H1 (cell line): ENCODE results near the gene COPS9. TPM values are rescaled to one million over a fixed set of nuclear protein-coding genes. Genes with fewer than 3 reads are reported as not detected.

Experiments used
- CTCF ChIA-PET: fragments of 300-600 bp; sonication (Branson Sonifier 250); formaldehyde crosslinking; loops from one replicate; lab custom pipeline; 2021; ENCODE audit not compliant: partially characterized antibody; lab: Charles Lee
- POLR2A ChIA-PET: fragments of 300-600 bp; sonication (Branson Sonifier 250); formaldehyde crosslinking; loops from one replicate; lab custom pipeline; 2021; ENCODE audit warnings: inconsistent platforms; ENCODE audit not compliant: partially characterized antibody; lab: Charles Lee
- DNase-seq, 2 experiments: peaks; one replicate each; pipeline versions ENCODE4 v3.0.0 to v3.0.0-alpha.2; 2010 to 2022; ENCODE audit warnings: low spot score in 2 of 2, low read depth in 1 of 2, mixed read lengths in 1 of 2
- FAIRE-seq: peaks from 2 replicates; lab custom pipeline; 2011; peaks lifted over from hg19 to GRCh38; lab: Jason Lieb, UNC
- H2AFZ ChIP-seq: 2 replicates; pipeline ENCODE4 v1.8.1; 2012; ENCODE audit warnings: low read length, inconsistent platforms
- H2AK5ac ChIP-seq: 2 replicates; pipeline ENCODE4 v1.6.1; 2013; ENCODE audit warnings: low read depth, low read length
- H2BK120ac ChIP-seq: replicated peaks from 2 replicates; pipeline ENCODE3; 2013; ENCODE audit warnings: low read depth, low read length, inconsistent platforms
- H2BK12ac ChIP-seq: 2 replicates; pipeline ENCODE4 v1.6.1; 2013; ENCODE audit warnings: low read depth, low read length
- H2BK15ac ChIP-seq: 2 replicates; pipeline ENCODE4 v1.6.1; 2013; ENCODE audit warnings: low read length
- H2BK20ac ChIP-seq: 2 replicates; pipeline ENCODE4 v1.6.1; 2013; ENCODE audit warnings: low read length
- H2BK5ac ChIP-seq: 2 replicates; pipeline ENCODE4 v1.6.1; 2013; ENCODE audit warnings: low read depth, low read length
- H3K14ac ChIP-seq: 2 replicates; pipeline ENCODE4 v1.6.1; 2013; ENCODE audit warnings: inconsistent platforms; ENCODE audit not compliant: insufficient read length
- H3K18ac ChIP-seq: 2 replicates; pipeline ENCODE4 v1.6.1; 2013; ENCODE audit warnings: low read length; ENCODE audit errors: extremely low read depth
- H3K23ac ChIP-seq: 2 replicates; pipeline ENCODE4 v1.6.1; 2013; ENCODE audit warnings: inconsistent platforms; ENCODE audit not compliant: insufficient read length
- H3K23me2 ChIP-seq: 2 replicates; pipeline ENCODE4 v1.6.1; 2013; ENCODE audit warnings: low read depth, low read length
- H3K27ac ChIP-seq: 2 replicates; pipeline ENCODE4 v1.6.1; 2011; ENCODE audit warnings: low read depth, low read length, inconsistent platforms
- H3K27me3 ChIP-seq, 4 experiments: replicated peaks in 1 of 4; 1 replicate in 1 of 4; 2 replicates in 3 of 4; pipeline versions ENCODE4 v1.6.1 to v1.8.1; 2011 to 2013; ENCODE audit warnings: low read length in 3 of 4, mild to moderate bottlenecking in 3 of 4, inconsistent platforms in 2 of 4, mixed read lengths in 2 of 4, moderate library complexity in 1 of 4; ENCODE audit not compliant: control insufficient read depth in 3 of 4, insufficient read depth in 3 of 4; ENCODE audit errors: extremely low read depth in 1 of 4
- H3K36me3 ChIP-seq, 4 experiments: 2 replicates each; pipeline versions ENCODE4 v1.6.1 to v1.8.1; 2011 to 2013; ENCODE audit warnings: mild to moderate bottlenecking in 4 of 4, low read length in 3 of 4, moderate library complexity in 2 of 4, control low read depth in 1 of 4, inconsistent platforms in 1 of 4; ENCODE audit not compliant: insufficient read depth in 4 of 4, control insufficient read depth in 2 of 4
- H3K4ac ChIP-seq: replicated peaks from 2 replicates; pipeline ENCODE3; 2013; ENCODE audit warnings: low read length, low read depth, mixed read lengths, inconsistent platforms; ENCODE audit not compliant: insufficient read length
- H3K4me1 ChIP-seq, 4 experiments: replicated peaks in 1 of 4; 1 replicate in 1 of 4; 2 replicates in 3 of 4; pipeline versions ENCODE4 v1.6.1 to v1.8.1; 2011 to 2013; ENCODE audit warnings: low read length in 3 of 4, inconsistent platforms in 2 of 4, mixed read lengths in 1 of 4; ENCODE audit not compliant: insufficient read depth in 4 of 4, control insufficient read depth in 3 of 4
- H3K4me2 ChIP-seq, 2 experiments: 2 replicates each; pipeline versions ENCODE4 v1.6.1 to v1.8.1; 2011 to 2013; ENCODE audit warnings: low read depth in 2 of 2, low read length in 2 of 2, control low read depth in 1 of 2, inconsistent platforms in 1 of 2, mild to moderate bottlenecking in 1 of 2; ENCODE audit not compliant: insufficient read depth in 1 of 2
- H3K4me3 ChIP-seq, 4 experiments: fragments of 200-600, 300-600 bp in 1 of 4; sonication (generic), shearing (Covaris generic), sonication (Bioruptor Twin) in 1 of 4; 2 replicates each; pipeline versions ENCODE4 v1.5.1 to v1.8.1; 2011 to 2016; ENCODE audit warnings: low read length in 4 of 4, low read depth in 3 of 4, control low read depth in 2 of 4, inconsistent platforms in 2 of 4, mild to moderate bottlenecking in 2 of 4, mixed read lengths in 1 of 4, moderate library complexity in 1 of 4; ENCODE audit not compliant: insufficient read depth in 2 of 4; ENCODE audit errors: extremely low read depth in 1 of 4
- H3K56ac ChIP-seq: replicated peaks from 2 replicates; pipeline ENCODE3; 2013; ENCODE audit warnings: low read depth, mild to moderate bottlenecking, mixed read lengths, low read length, inconsistent platforms; ENCODE audit not compliant: insufficient read length
- H3K79me1 ChIP-seq: 2 replicates; pipeline ENCODE4 v1.6.1; 2013; ENCODE audit warnings: low read depth, low read length, control low read depth
- H3K79me2 ChIP-seq, 2 experiments: 2 replicates each; pipeline versions ENCODE4 v1.6.1 to v1.8.1; 2012 to 2013; ENCODE audit warnings: low read length in 2 of 2, mild to moderate bottlenecking in 2 of 2, inconsistent platforms in 1 of 2; ENCODE audit not compliant: insufficient read depth in 2 of 2, control insufficient read depth in 1 of 2
- H3K9ac ChIP-seq, 4 experiments: replicated peaks in 1 of 4; 1 replicate in 1 of 4; 2 replicates in 3 of 4; pipeline versions ENCODE4 v1.6.1 to v1.8.1; 2011 to 2013; ENCODE audit warnings: low read depth in 3 of 4, low read length in 3 of 4, control low read depth in 2 of 4, mild to moderate bottlenecking in 2 of 4, moderate library complexity in 2 of 4, inconsistent platforms in 1 of 4; ENCODE audit errors: extremely low read depth in 1 of 4
- H3K9me3 ChIP-seq, 2 experiments: 2 replicates each; pipeline versions ENCODE4 v1.6.1 to v1.8.1; 2012 to 2013; ENCODE audit warnings: mild to moderate bottlenecking in 2 of 2, moderate library complexity in 2 of 2, control low read depth in 1 of 2, inconsistent platforms in 1 of 2, low read depth in 1 of 2, low read length in 1 of 2, mixed read lengths in 1 of 2; ENCODE audit not compliant: insufficient read depth in 2 of 2
- H4K20me1 ChIP-seq, 2 experiments: replicated peaks in 1 of 2; 2 replicates each; pipeline versions ENCODE3 to v1.8.1; 2011 to 2013; ENCODE audit warnings: inconsistent platforms in 2 of 2, low read length in 2 of 2, mild to moderate bottlenecking in 1 of 2; ENCODE audit not compliant: insufficient read depth in 2 of 2, control insufficient read depth in 1 of 2
- H4K5ac ChIP-seq: 2 replicates; pipeline ENCODE4 v1.6.1; 2013; ENCODE audit warnings: low read length, low read depth, mixed read lengths, inconsistent platforms; ENCODE audit not compliant: insufficient read length
- H4K8ac ChIP-seq: 2 replicates; pipeline ENCODE4 v1.8.0; 2013; ENCODE audit warnings: mild to moderate bottlenecking, moderate library complexity, low read length, inconsistent platforms; ENCODE audit not compliant: insufficient read depth; ENCODE audit errors: extremely low read depth
- H4K91ac ChIP-seq: replicated peaks from 2 replicates; pipeline ENCODE3; 2013; ENCODE audit warnings: low read length, mixed read lengths, inconsistent platforms; ENCODE audit not compliant: insufficient read length
- BCL11A ChIP-seq, 2 experiments: IDR thresholded peaks; one replicate each; pipeline ENCODE4 v1.6.1; 2011; ENCODE audit warnings: low read depth in 2 of 2, low read length in 2 of 2, mild to moderate bottlenecking in 2 of 2
- GTF2F1 ChIP-seq: IDR thresholded peaks from 2 replicates; pipeline ENCODE4 v1.6.1; 2012; ENCODE audit warnings: low read depth, low read length, improper control_type of control experiment, borderline replicate concordance
- RFX5 ChIP-seq: IDR thresholded peaks from 2 replicates; pipeline ENCODE4 v1.6.1; 2011; ENCODE audit warnings: low read depth, low read length, improper control_type of control experiment, borderline replicate concordance
- TEAD4 ChIP-seq: IDR thresholded peaks from 2 replicates; pipeline ENCODE4 v1.6.1; 2012; ENCODE audit warnings: low read depth, low read length, inconsistent platforms, mixed read lengths
- ZNF274 ChIP-seq: IDR thresholded peaks from 2 replicates; pipeline ENCODE4 v1.7.0; 2012; ENCODE audit warnings: low read length, borderline replicate concordance; ENCODE audit errors: extremely low read depth
- WGBS, 2 experiments: shearing (Covaris generic) in 1 of 2; methylation state at CpG; one replicate each; pipeline versions ENCODE4 v1.1.6 to v1.1.7; 2013 to 2015; ENCODE audit warnings: low lambda C conversion rate in 2 of 2, mixed read lengths in 2 of 2, inconsistent platforms in 1 of 2, low coverage in 1 of 2, missing lambda C conversion rate in 1 of 2; ENCODE audit not compliant: insufficient replicate concordance in 2 of 2, insufficient coverage in 1 of 2, insufficient read length in 1 of 2; ENCODE audit errors: extremely low coverage in 1 of 2, missing lambda C conversion rate in 1 of 2; 5-methylcytosine and 5-hydroxymethylcytosine counted together
- polyA plus RNA-seq, 7 experiments: library from polyadenylated mRNA; depleted of rRNA in 3 of 7; stranded (reverse) in 5 of 7; unstranded in 2 of 7; fragments of >200 nt in 5 of 7; fragments of 200-250 nt in 2 of 7; gene quantifications; 1 replicate in 5 of 7; 2 replicates in 1 of 7; 4 replicates in 1 of 7; pipeline versions ENCODE4 v1.2.1 to v1.2.3, GENCODE V29; 2011 to 2013; ENCODE audit warnings: missing spikeins in 2 of 7, mixed read lengths in 2 of 7
- total RNA-seq: library from RNA; stranded (reverse); fragmentation: NEBNext Ultra II Directional; extraction: Animal tissue kit (Norgen Biotek cat#: 25700); gene quantifications from 2 replicates; pipeline ENCODE4 v1.2.1, GENCODE V29; 2021
- TF ChIP-seq, protein P1 (sequence below): IDR thresholded peaks from 2 replicates; pipeline ENCODE4 v1.6.1; 2011; ENCODE audit warnings: low read length, improper control_type of control experiment
- TF ChIP-seq, protein P2 (sequence below): IDR thresholded peaks from 2 replicates; pipeline ENCODE4 v1.6.1; 2012; ENCODE audit warnings: inconsistent platforms

COPS9 gene
- total and polyA plus RNA-seq, 2 of the 8 experiments (the other 6 are each of a cell fraction or from before 2014, with no cell fraction given) = 154 to 234 TPM

DNA sequence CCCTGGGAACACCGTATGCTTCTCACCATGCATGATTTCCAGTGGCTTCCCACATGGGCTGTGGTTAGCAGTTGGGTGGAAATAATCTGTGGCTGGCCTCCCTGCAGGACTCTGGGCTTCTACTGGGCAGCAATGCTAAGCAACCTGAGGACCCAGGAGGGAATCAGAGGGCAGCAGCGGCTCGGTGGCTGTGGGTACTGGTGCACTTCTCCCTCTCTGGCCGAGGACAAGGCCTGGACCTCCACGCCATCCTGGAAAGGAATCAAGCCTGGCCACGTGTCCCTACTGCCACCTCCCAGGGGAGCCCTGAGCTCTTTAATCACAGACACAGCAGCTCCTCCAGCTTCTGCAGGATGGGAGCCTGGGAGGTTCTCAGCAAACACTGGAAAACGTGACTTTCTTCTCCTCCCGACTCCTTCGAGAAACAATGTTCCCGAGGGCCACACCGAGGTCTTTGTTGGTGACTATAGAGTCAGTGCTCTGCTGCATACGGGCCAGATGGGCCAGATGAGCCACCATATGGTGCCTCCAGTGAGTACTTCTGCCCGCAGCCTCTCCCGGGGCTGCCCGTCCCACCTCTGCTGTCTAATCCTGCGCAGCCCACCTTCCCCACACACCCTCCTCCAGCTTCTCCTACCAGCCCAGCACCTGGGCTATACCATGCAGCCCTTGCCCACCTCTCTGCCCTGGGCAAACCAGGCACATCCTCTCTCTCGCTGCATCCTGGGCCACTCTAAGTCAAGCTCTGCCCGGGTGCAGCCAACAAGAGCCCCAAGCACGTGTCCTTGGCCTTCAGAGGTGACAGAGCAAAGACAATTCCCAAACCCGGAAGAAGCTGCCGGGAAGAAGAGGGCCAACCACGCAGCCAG, 47.1 kb upstream of the COPS9 start:
- Histone ChIP-seq H2AK5ac (no peak overlapping the region), H3K4ac (no peak overlapping the region), H2BK12ac (no peak overlapping the region), H3K14ac (no peak overlapping the region), H2BK120ac (no peak overlapping the region), H2AFZ (no peak overlapping the region), H3K4me2 (no peak overlapping the region), H3K79me2 (no peaks in the 10 kb centered on the region), H2BK20ac (no peak overlapping the region), H4K8ac (no peak overlapping the region), H3K27me3 (0 out of 7 replicates have a peak, but pooled peaks cover 0 to 3% (median 0%) of the 10 kb centered on the region in 4 experiments), H3K4me1 (no peaks in the 10 kb centered on the region; a peak in 1 of 7 replicates), H4K20me1 (no peaks in the 10 kb centered on the region), H3K79me1 (no peaks in the 10 kb centered on the region), H3K56ac (no peak overlapping the region), H3K9ac (no peak overlapping the region), H2BK15ac (no peak overlapping the region), H2BK5ac (no peak overlapping the region), H3K9me3 (peaks cover 14 to 16% of the 10 kb centered on the region in 2 experiments; a peak in 3 of 4 replicates), H3K36me3 (no peaks in the 10 kb centered on the region), H3K23ac (no peak overlapping the region), H3K4me3 (no peak overlapping the region), H3K27ac (no peak overlapping the region), H4K5ac (no peak overlapping the region), H3K18ac (no peak overlapping the region), H3K23me2 (no peaks in the 10 kb centered on the region), H4K91ac (no peak overlapping the region)
- WGBS, 2 experiments = 89% methylated on average over 18 of the region's 22 CpGs; no CpG with 5 or more reads in 1 of the 2 experiments
- DNase-seq = no peak
- FAIRE-seq = no peak
- no peak for TF ChIP-seq ZNF274
- no peak for TF ChIP-seq RFX5
- TF ChIP-seq, protein P1, sequence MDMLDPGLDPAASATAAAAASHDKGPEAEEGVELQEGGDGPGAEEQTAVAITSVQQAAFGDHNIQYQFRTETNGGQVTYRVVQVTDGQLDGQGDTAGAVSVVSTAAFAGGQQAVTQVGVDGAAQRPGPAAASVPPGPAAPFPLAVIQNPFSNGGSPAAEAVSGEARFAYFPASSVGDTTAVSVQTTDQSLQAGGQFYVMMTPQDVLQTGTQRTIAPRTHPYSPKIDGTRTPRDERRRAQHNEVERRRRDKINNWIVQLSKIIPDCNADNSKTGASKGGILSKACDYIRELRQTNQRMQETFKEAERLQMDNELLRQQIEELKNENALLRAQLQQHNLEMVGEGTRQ = no peak
- TF ChIP-seq TEAD4 = no peak
- no peak for TF ChIP-seq BCL11A (IDR thresholded peaks at IDR 0.05; ENCODE audit: low read depth in 2 of 2, low read length in 2 of 2)
- TF ChIP-seq GTF2F1 = no peak
- TF ChIP-seq, protein P2, sequence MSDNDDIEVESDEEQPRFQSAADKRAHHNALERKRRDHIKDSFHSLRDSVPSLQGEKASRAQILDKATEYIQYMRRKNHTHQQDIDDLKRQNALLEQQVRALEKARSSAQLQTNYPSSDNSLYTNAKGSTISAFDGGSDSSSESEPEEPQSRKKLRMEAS = no peak
- CTCF ChIA-PET = no interaction called here
- POLR2A ChIA-PET = no interaction called here
